ENCODE measurements around the gene PABPN1. TPM values are rescaled to one million over a fixed set of nuclear protein-coding genes. Genes with fewer than 3 reads are reported as not detected.
A peak's percentile ranks its signal among the peaks of the same experiment; 100 is the strongest.

PABPN1 gene
- total and polyA plus RNA-seq, 2 of the 13 experiments (the other 11 are each of a cell fraction or from before 2014, with no cell fraction given): 233 to 524 TPM

GRCh38 chr14:23360496-23360895 lies 39.2 kb downstream of the PABPN1 start (continued):
- TF ChIP-seq HMGXB4 (CRISPR knock-in tag; IDR thresholded peaks at IDR 0.05; ENCODE audit: borderline replicate concordance in 1 of 2, low read depth in 1 of 2): 0 out of 4 replicates have a peak, but pooled peaks have one; percentile 39 to 44
- TF ChIP-seq ZNF790 (CRISPR knock-in tag; IDR thresholded peaks at IDR 0.05; ENCODE audit: borderline replicate concordance): no peak
- peak; percentile 61; the same call in 1 of the 2 replicates for TF ChIP-seq NFKB2 (CRISPR knock-in tag; IDR thresholded peaks at IDR 0.05; ENCODE audit: borderline replicate concordance)
- TF ChIP-seq HOXA3 (CRISPR knock-in tag; IDR thresholded peaks at IDR 0.05): peak; percentile 32; the same call in 1 of the 2 replicates
- 0 out of 2 replicates have a peak, but pooled peaks have one; percentile 23 for TF ChIP-seq E2F2 (CRISPR knock-in tag; IDR thresholded peaks at IDR 0.05; ENCODE audit: borderline replicate concordance)
- peak; percentile 52 for TF ChIP-seq SALL1 (CRISPR knock-in tag; IDR thresholded peaks at IDR 0.05)
- peak; percentile 18; the same call in 1 of the 2 replicates for TF ChIP-seq RXRA (CRISPR knock-in tag; IDR thresholded peaks at IDR 0.05)
- TF ChIP-seq RCOR2 (CRISPR knock-in tag; IDR thresholded peaks at IDR 0.05): no peak
- TF ChIP-seq SNAPC5 (CRISPR knock-in tag; IDR thresholded peaks at IDR 0.05; ENCODE audit: borderline replicate concordance): no peak
- peak; percentile 27; the same call in 1 of the 2 replicates for TF ChIP-seq ZFP91 (CRISPR knock-in tag; IDR thresholded peaks at IDR 0.05; ENCODE audit: borderline replicate concordance)
- TF ChIP-seq CTCF (CRISPR knock-in tag; IDR thresholded peaks at IDR 0.05): peak; percentile 77
- peak; percentile 94 for TF ChIP-seq PCBP1 (IDR thresholded peaks at IDR 0.05; ENCODE audit: borderline replicate concordance, low read depth, low read length)
- TF ChIP-seq SNAPC2 (CRISPR knock-in tag; IDR thresholded peaks at IDR 0.05): 0 out of 2 replicates have a peak, but pooled peaks have one; percentile 51
- TF ChIP-seq ZNF788 (CRISPR knock-in tag; IDR thresholded peaks at IDR 0.05; ENCODE audit: borderline replicate concordance): peak; percentile 42; the same call in 1 of the 2 replicates
- TF ChIP-seq SKIL (CRISPR knock-in tag; IDR thresholded peaks at IDR 0.05; ENCODE audit: borderline replicate concordance): no peak
